ENCODE results near the gene MBIP. TPM values are rescaled to one million over a fixed set of nuclear protein-coding genes. Genes with fewer than 3 reads are reported as not detected.

MBIP gene
- total RNA-seq, 1 experiment from 2014 or later, result 27.8 TPM

- no peaks in the 10 kb centered on the region for H3K36me3 Mint-ChIP-seq (ENCODE audit: insufficient read depth, unreplicated experiment)
- no peak overlapping the region for H3K4me3 ChIP-seq (ENCODE audit: low read depth, low read length)
- TF ChIP-seq CTCF (IDR thresholded peaks at IDR 0.05; ENCODE audit: insufficient read depth in 1 of 2, low read depth in 1 of 2, low read length in 1 of 2, severe bottlenecking in 1 of 2, unreplicated experiment in 1 of 2), result no peak
- H3K4me1 Mint-ChIP-seq (ENCODE audit: low read depth, unreplicated experiment), result no peaks in the 10 kb centered on the region
- no peaks in the 10 kb centered on the region for H3K27me3 ChIP-seq (replicated peaks; ENCODE audit: control insufficient read depth, insufficient read depth, low read length)
- peak overlapping the region; percentile 46 for H3K4me3 Mint-ChIP-seq (ENCODE audit: unreplicated experiment)
- no peaks in the 10 kb centered on the region for H3K4me1 ChIP-seq
- POLR2A ChIA-PET, result no interaction called here
- CTCF ChIA-PET, result no interaction called here
- no peak for DNase-seq
- H3K9me3 ChIP-seq, result no peaks in the 10 kb centered on the region
- no peaks in the 10 kb centered on the region for H3K9me3 Mint-ChIP-seq (ENCODE audit: unreplicated experiment)
- H3K36me3 ChIP-seq (ENCODE audit: control insufficient read depth, insufficient read depth, low read length), result no peaks in the 10 kb centered on the region
- H3K27ac Mint-ChIP-seq (ENCODE audit: unreplicated experiment), result no peak overlapping the region
- intact Hi-C loops (cut with micrococcal nuclease; ENCODE audit: unreplicated experiment), result no loop called here
- peaks cover 2% of the 10 kb centered on the region for H3K27me3 Mint-ChIP-seq (ENCODE audit: insufficient read depth, unreplicated experiment)
- no TSS peak for BruUV-seq (replicated peaks)
Observed at GRCh38 chr14:36271939-36272907, 48.2 kb downstream of the MBIP start.

DNA sequence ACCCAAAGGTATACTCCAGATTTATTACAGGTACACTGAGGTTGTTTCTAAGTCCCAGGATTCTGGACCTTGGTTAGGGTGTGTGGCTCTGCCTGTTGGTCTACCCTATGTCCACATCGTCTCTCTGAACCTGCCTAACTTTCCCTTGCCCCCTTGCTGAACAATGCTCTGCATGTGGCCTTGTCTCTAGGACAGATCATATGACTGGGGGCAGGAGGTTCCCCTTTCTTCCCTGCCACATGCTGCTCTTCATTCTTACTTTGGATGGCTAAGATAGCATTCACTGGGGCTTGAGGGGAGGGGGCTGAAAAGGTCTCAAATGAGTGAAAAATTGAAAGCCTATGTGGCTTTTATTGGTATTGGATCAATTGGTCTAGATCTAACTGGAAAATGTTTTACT is 49.2 kb downstream of the MBIP start:
- no peak for TF ChIP-seq CTCF (IDR thresholded peaks at IDR 0.05; ENCODE audit: insufficient read depth in 1 of 2, low read depth in 1 of 2, low read length in 1 of 2, severe bottlenecking in 1 of 2, unreplicated experiment in 1 of 2)
- intact Hi-C loops (cut with micrococcal nuclease; ENCODE audit: unreplicated experiment), result no loop called here
- DNase-seq, result no peak
- no peaks in the 10 kb centered on the region for H3K9me3 ChIP-seq
- CTCF ChIA-PET, result no interaction called here
- no peaks in the 10 kb centered on the region for H3K27me3 ChIP-seq (replicated peaks; ENCODE audit: control insufficient read depth, insufficient read depth, low read length)
- H3K36me3 ChIP-seq (ENCODE audit: control insufficient read depth, insufficient read depth, low read length), result no peaks in the 10 kb centered on the region
- no peaks in the 10 kb centered on the region for H3K4me1 ChIP-seq
- no peaks in the 10 kb centered on the region for H3K27me3 Mint-ChIP-seq (ENCODE audit: insufficient read depth, unreplicated experiment)
- BruUV-seq (replicated peaks), result no TSS peak
- no peaks in the 10 kb centered on the region for H3K36me3 Mint-ChIP-seq (ENCODE audit: insufficient read depth, unreplicated experiment)
- no peaks in the 10 kb centered on the region for H3K9me3 Mint-ChIP-seq (ENCODE audit: unreplicated experiment)
- H3K4me1 Mint-ChIP-seq (ENCODE audit: low read depth, unreplicated experiment), result no peaks in the 10 kb centered on the region
- no peak overlapping the region for H3K27ac Mint-ChIP-seq (ENCODE audit: unreplicated experiment)
- H3K4me3 ChIP-seq (ENCODE audit: low read depth, low read length), result no peak overlapping the region
- H3K4me3 Mint-ChIP-seq (ENCODE audit: unreplicated experiment), result no peak overlapping the region
- POLR2A ChIA-PET, result no interaction called here

DNA sequence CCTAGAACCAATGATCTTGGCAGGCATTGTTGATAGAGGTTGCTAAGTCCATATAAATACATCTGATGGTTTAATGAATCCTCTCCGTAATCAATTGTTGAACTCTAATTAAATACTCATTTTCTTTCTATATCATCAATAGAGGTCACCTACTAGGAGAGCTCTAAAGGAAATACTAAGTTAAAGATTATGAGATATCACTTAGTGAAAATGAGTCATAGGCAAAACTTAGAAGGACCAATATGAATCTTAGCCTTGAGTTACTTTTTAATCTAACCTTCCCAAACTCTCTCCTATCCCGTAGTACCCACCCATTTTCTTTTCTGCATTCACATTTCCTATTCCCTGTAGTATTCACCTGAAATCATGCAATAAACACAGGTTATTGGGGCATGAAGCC is 50.2 kb downstream of the MBIP start:
- no peaks in the 10 kb centered on the region for H3K27me3 ChIP-seq (replicated peaks; ENCODE audit: control insufficient read depth, insufficient read depth, low read length)
- Mint-ChIP-seq H3K27me3 (ENCODE audit: insufficient read depth, unreplicated experiment) (no peaks in the 10 kb centered on the region), H3K4me3 (ENCODE audit: unreplicated experiment) (no peak overlapping the region), H3K9me3 (ENCODE audit: unreplicated experiment) (no peaks in the 10 kb centered on the region), H3K36me3 (ENCODE audit: insufficient read depth, unreplicated experiment) (no peaks in the 10 kb centered on the region), H3K27ac (ENCODE audit: unreplicated experiment) (no peak overlapping the region), H3K4me1 (ENCODE audit: low read depth, unreplicated experiment) (no peaks in the 10 kb centered on the region)
- H3K4me1 ChIP-seq, result no peaks in the 10 kb centered on the region
- ChIA-PET CTCF (no interaction called here), POLR2A (no interaction called here)
- no TSS peak for BruUV-seq (replicated peaks)
- no peak for TF ChIP-seq CTCF (IDR thresholded peaks at IDR 0.05; ENCODE audit: insufficient read depth in 1 of 2, low read depth in 1 of 2, low read length in 1 of 2, severe bottlenecking in 1 of 2, unreplicated experiment in 1 of 2)
- DNase-seq, result no peak
- no peaks in the 10 kb centered on the region for H3K9me3 ChIP-seq
- no peak overlapping the region for H3K4me3 ChIP-seq (ENCODE audit: low read depth, low read length)
- intact Hi-C loops (cut with micrococcal nuclease; ENCODE audit: unreplicated experiment), result no loop called here
- H3K36me3 ChIP-seq (ENCODE audit: control insufficient read depth, insufficient read depth, low read length), result no peaks in the 10 kb centered on the region

Measured in Caco-2 (cell line).